GM06990 (cell line): ENCODE measurements around the gene CRYM.

ENCODE experiments used
- DNase-seq: peaks from one replicate; pipeline ENCODE4 v3.0.0-alpha.2; 2011; ENCODE audit not compliant: insufficient read length; ENCODE audit errors: extremely low read depth
- H3K27me3 ChIP-seq: replicated peaks from 2 replicates; pipeline ENCODE4 v1.6.0; 2011; ENCODE audit warnings: low read length; ENCODE audit not compliant: control insufficient read depth, insufficient read depth
- H3K36me3 ChIP-seq: 2 replicates; pipeline ENCODE4 v1.5.1; 2011; ENCODE audit warnings: low read length; ENCODE audit not compliant: control insufficient read depth, insufficient read depth
- H3K4me3 ChIP-seq: replicated peaks from 2 replicates; pipeline ENCODE4 v1.5.1; 2011; ENCODE audit warnings: low read depth, mild to moderate bottlenecking, control low read depth, low read length
- CTCF ChIP-seq: IDR thresholded peaks from 2 replicates; pipeline ENCODE4 v1.5.1; 2011; ENCODE audit warnings: low read length, control low read depth, mild to moderate bottlenecking, inconsistent platforms; ENCODE audit not compliant: insufficient read depth, poor library complexity, severe bottlenecking

The CRYM gene

GRCh38 chr16:21211486-21211885 is 66.6 kb downstream of the CRYM start, which contains the start of gene ZP2:
Gene ZP2 (minus strand): TSS chr16:21211574. CDS start chr16:21211547, 27 bp downstream.
- H3K27me3 ChIP-seq, result no peaks in the 10 kb centered on the region
- H3K4me3 ChIP-seq, result no peak within 1 kb of the TSS
- DNase-seq, result no peak
- no peak for TF ChIP-seq CTCF
- no peaks in the 10 kb centered on the region for H3K36me3 ChIP-seq
